ENCODE data around the gene FBXO21.

DNA sequence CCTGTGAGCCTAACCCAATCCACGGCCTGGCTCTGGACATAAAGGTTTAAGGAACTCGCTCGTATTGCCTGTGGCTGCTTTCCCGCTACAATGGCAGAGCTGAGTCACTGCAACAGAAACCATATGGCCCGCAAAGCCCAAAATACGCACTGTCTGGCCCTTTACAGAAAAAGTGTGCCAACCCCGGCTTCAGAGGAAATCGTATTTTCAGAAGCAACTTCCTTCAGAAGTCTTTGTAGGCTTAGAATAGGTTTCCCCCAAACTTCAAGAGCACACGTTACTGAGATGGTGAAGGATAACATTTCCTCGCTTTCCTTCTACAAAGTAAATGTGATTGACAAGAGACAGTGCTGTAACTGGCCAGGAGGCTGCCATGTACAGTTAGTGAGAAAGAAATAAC, 56.2 kb downstream of the FBXO21 start:
- TF ChIP-seq, protein P1, sequence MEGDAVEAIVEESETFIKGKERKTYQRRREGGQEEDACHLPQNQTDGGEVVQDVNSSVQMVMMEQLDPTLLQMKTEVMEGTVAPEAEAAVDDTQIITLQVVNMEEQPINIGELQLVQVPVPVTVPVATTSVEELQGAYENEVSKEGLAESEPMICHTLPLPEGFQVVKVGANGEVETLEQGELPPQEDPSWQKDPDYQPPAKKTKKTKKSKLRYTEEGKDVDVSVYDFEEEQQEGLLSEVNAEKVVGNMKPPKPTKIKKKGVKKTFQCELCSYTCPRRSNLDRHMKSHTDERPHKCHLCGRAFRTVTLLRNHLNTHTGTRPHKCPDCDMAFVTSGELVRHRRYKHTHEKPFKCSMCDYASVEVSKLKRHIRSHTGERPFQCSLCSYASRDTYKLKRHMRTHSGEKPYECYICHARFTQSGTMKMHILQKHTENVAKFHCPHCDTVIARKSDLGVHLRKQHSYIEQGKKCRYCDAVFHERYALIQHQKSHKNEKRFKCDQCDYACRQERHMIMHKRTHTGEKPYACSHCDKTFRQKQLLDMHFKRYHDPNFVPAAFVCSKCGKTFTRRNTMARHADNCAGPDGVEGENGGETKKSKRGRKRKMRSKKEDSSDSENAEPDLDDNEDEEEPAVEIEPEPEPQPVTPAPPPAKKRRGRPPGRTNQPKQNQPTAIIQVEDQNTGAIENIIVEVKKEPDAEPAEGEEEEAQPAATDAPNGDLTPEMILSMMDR (IDR thresholded peaks at IDR 0.05; ENCODE audit: insufficient read depth, low read depth, low read length) = no peak
- no peak for TF ChIP-seq EZH2 (IDR thresholded peaks at IDR 0.05; ENCODE audit: insufficient read depth, low read length)

All from astrocyte (in vitro differentiated cells and primary cell).